GM12878 (cell line): Measurements from ENCODE around the gene DOLPP1. TPM values are rescaled to one million over a fixed set of nuclear protein-coding genes. Genes with fewer than 3 reads are reported as not detected.

ENCODE experiments used
- ATAC-seq: fragments of 200-7000 bp; cut with Tn5 transposase; 3 replicates; pipeline ENCODE4 v1.9.1; 2020; ENCODE audit warnings: mild to moderate bottlenecking, moderate library complexity
- BruUV-seq: library from RNA; stranded (reverse); fragments of 400-500 nt; replicated peaks from 2 replicates; lab custom pipeline; 2021; lab: Mats Ljungman, UMichigan
- CTCF ChIA-PET: fragments of 300-600 bp; sonication (Branson Sonifier 250); formaldehyde crosslinking; extraction: SDS; loops from one replicate; lab custom pipeline; 2021; ENCODE audit warnings: inconsistent platforms; lab: Yijun Ruan, JAX
- POLR2A ChIA-PET: fragments of 350-600 bp; formaldehyde crosslinking; extraction: SDS; loops from one replicate; lab custom pipeline; 2021; ENCODE audit warnings: inconsistent platforms; lab: Charles Lee
- RAD21 ChIA-PET: fragments of 300-600 bp; sonication (Branson Sonifier 250); formaldehyde crosslinking; loops from one replicate; lab custom pipeline; 2023; ENCODE audit warnings: antibody characterized with exemption; ENCODE audit not compliant: unreplicated experiment; lab: Charles Lee
- SMC1A ChIA-PET: fragments of 300-600 bp; sonication (Branson Sonifier 250); formaldehyde crosslinking; loops from one replicate; lab custom pipeline; 2023; ENCODE audit not compliant: unreplicated experiment, uncharacterized antibody; lab: Charles Lee
- DNase-seq: peaks from one replicate; pipeline ENCODE4 v3.0.0-alpha.2; 2011; ENCODE audit warnings: low read depth, low spot score
- FAIRE-seq: peaks from 3 replicates; lab custom pipeline; 2011; peaks lifted over from hg19 to GRCh38; lab: Jason Lieb, UNC
- H2AFZ ChIP-seq: 2 replicates; pipeline ENCODE4 v1.6.0; 2011; ENCODE audit warnings: low read depth, low read length, control low read depth; ENCODE audit not compliant: control insufficient read depth
- H3K27ac ChIP-seq: 2 replicates; pipeline ENCODE4 v1.5.1; 2011; ENCODE audit warnings: control low read depth; ENCODE audit not compliant: control insufficient read depth, insufficient read depth
- H3K27me3 ChIP-seq, 2 experiments: replicated peaks in 1 of 2; 2 replicates each; pipeline versions ENCODE4 v1.6.0 to v1.6.1; 2011; ENCODE audit warnings: low read length in 1 of 2; ENCODE audit not compliant: control insufficient read depth in 2 of 2, insufficient read depth in 2 of 2
- H3K36me3 ChIP-seq, 2 experiments: 2 replicates each; pipeline ENCODE4 v1.5.1; 2011; ENCODE audit warnings: low read length in 1 of 2; ENCODE audit not compliant: control insufficient read depth in 2 of 2, insufficient read depth in 2 of 2
- H3K4me1 ChIP-seq: 2 replicates; pipeline ENCODE4 v1.6.1; 2011; ENCODE audit warnings: mild to moderate bottlenecking, low read length, moderate library complexity, mixed read lengths; ENCODE audit not compliant: control insufficient read depth, insufficient read depth
- H3K4me2 ChIP-seq: 2 replicates; pipeline ENCODE4 v1.6.0; 2011; ENCODE audit warnings: control low read depth; ENCODE audit not compliant: control insufficient read depth, insufficient read depth
- H3K4me3 ChIP-seq: fragments of 200-600 bp; sonication (generic); 2 replicates; pipeline ENCODE4 v1.5.1; 2016
- H3K79me2 ChIP-seq: 2 replicates; pipeline ENCODE4 v1.6.0; 2011; ENCODE audit warnings: low read length; ENCODE audit not compliant: control insufficient read depth, insufficient read depth
- H3K9ac ChIP-seq: 2 replicates; pipeline ENCODE4 v1.8.0; 2011; ENCODE audit warnings: low read length, control low read depth, mixed read lengths; ENCODE audit not compliant: control insufficient read depth, insufficient read depth
- H3K9me3 ChIP-seq: replicated peaks from 3 replicates; pipeline ENCODE4 v1.5.1; 2011; ENCODE audit warnings: mild to moderate bottlenecking, low read length; ENCODE audit not compliant: control insufficient read depth, insufficient read depth
- H4K20me1 ChIP-seq: 2 replicates; pipeline ENCODE4 v1.6.0; 2011; ENCODE audit not compliant: control insufficient read depth, insufficient read depth
- ATF3 ChIP-seq: IDR thresholded peaks from 2 replicates; pipeline ENCODE4 v1.6.1; 2011; ENCODE audit warnings: low read depth, mild to moderate bottlenecking, low read length, moderate library complexity, borderline replicate concordance; ENCODE audit errors: extremely low read depth
- BCLAF1 ChIP-seq: fragments of 450-650 bp; IDR thresholded peaks from 2 replicates; pipeline ENCODE4 v1.6.1; 2017; ENCODE audit warnings: antibody characterized with exemption, mild to moderate bottlenecking, moderate library complexity
- CHD2 ChIP-seq: IDR thresholded peaks from 2 replicates; pipeline ENCODE4 v1.6.1; 2011; ENCODE audit warnings: low read depth, low read length, improper control_type of control experiment, borderline replicate concordance
- CREM ChIP-seq: IDR thresholded peaks from 2 replicates; pipeline ENCODE4 v1.6.1; 2014; ENCODE audit warnings: antibody characterized with exemption, low read depth
- DPF2 ChIP-seq: fragments of 450-650 bp; IDR thresholded peaks from 2 replicates; pipeline ENCODE4 v1.6.1; 2017; ENCODE audit warnings: mild to moderate bottlenecking
- EED ChIP-seq: sonication (generic); IDR thresholded peaks from 2 replicates; pipeline ENCODE4 v1.6.1; 2016; ENCODE audit warnings: antibody characterized with exemption, low read depth
- HCFC1 ChIP-seq: fragments of 150-350 bp; IDR thresholded peaks from 2 replicates; pipeline ENCODE4 v1.6.1; 2014; ENCODE audit warnings: low read length
- KAT2A ChIP-seq: conservative IDR thresholded peaks from 2 replicates; pipeline ENCODE4 v1.6.1; 2011; ENCODE audit warnings: low read depth, low read length; ENCODE audit not compliant: control insufficient read depth
- LARP7 ChIP-seq: fragments of 450-650 bp; IDR thresholded peaks from 2 replicates; pipeline ENCODE4 v1.6.1; 2017; ENCODE audit warnings: mild to moderate bottlenecking
- MTA3 ChIP-seq: IDR thresholded peaks from 2 replicates; pipeline ENCODE4 v1.6.1; 2012; ENCODE audit warnings: low read length, inconsistent platforms, borderline replicate concordance
- MXI1 ChIP-seq: fragments of 150-350 bp; IDR thresholded peaks from 2 replicates; pipeline ENCODE4 v1.6.1; 2011; ENCODE audit warnings: low read depth, mild to moderate bottlenecking, inconsistent platforms, low read length, improper control_type of control experiment
- NR2F1 ChIP-seq: fragments of 450-650 bp; conservative IDR thresholded peaks from 2 replicates; pipeline ENCODE4 v1.6.1; 2017; ENCODE audit warnings: mild to moderate bottlenecking
- POLR2AphosphoS2 ChIP-seq: IDR thresholded peaks from 2 replicates; pipeline ENCODE4 v1.6.1; 2011; ENCODE audit warnings: low read depth, mild to moderate bottlenecking, low read length, improper control_type of control experiment, moderate library complexity
- RAD21 ChIP-seq: IDR thresholded peaks from 2 replicates; pipeline ENCODE4 v1.6.1; 2011; ENCODE audit warnings: mild to moderate bottlenecking, low read depth, low read length, moderate library complexity; ENCODE audit not compliant: insufficient read depth
- RFX5 ChIP-seq: IDR thresholded peaks from 2 replicates; pipeline ENCODE4 v1.6.1; 2011; ENCODE audit warnings: low read depth, low read length, improper control_type of control experiment
- SREBF1 ChIP-seq: IDR thresholded peaks from 2 replicates; pipeline ENCODE4 v1.6.1; 2012; ENCODE audit warnings: mild to moderate bottlenecking, low read length
- TBL1XR1 ChIP-seq: IDR thresholded peaks from 2 replicates; pipeline ENCODE4 v1.6.1; 2012; ENCODE audit warnings: low read depth, low read length, improper control_type of control experiment
- USF2 ChIP-seq: IDR thresholded peaks from 2 replicates; pipeline ENCODE4 v1.6.1; 2011; ENCODE audit warnings: low read depth, low read length, improper control_type of control experiment, borderline replicate concordance
- ZNF622 ChIP-seq: fragments of 450-650 bp; IDR thresholded peaks from 2 replicates; pipeline ENCODE4 v1.6.1; 2017; ENCODE audit warnings: mild to moderate bottlenecking, inconsistent platforms
- WGBS: methylation state at CpG from one replicate; pipeline ENCODE4 v1.1.6; 2016; ENCODE audit warnings: low lambda C conversion rate; ENCODE audit not compliant: insufficient replicate concordance, insufficient coverage; ENCODE audit errors: missing lambda C conversion rate; 5-methylcytosine and 5-hydroxymethylcytosine counted together
- in situ Hi-C: fragments of 300-500 bp; cut with MboI; formaldehyde crosslinking; loops from 9 replicates; pipeline ENCODE4 v1.14.3; 2018; ENCODE audit warnings: mixed read lengths
- intact Hi-C: fragments of 100-400 bp; cut with micrococcal nuclease; formaldehyde crosslinking; loops from one replicate; pipeline ENCODE4 v1.14.2; 2022; ENCODE audit not compliant: unreplicated experiment
- polyA plus RNA-seq, 11 experiments: library from polyadenylated mRNA; depleted of rRNA in 4 of 11; unstranded in 6 of 11; stranded (reverse) in 5 of 11; fragments of >200 nt; fragmentation: Nextera tagmentation in 4 of 11; fragmentation: Illumina TruSeq in 1 of 11; extraction: Ambion mirVana in 4 of 11; extraction: Trizol in 1 of 11; gene quantifications; 1 replicate in 1 of 11; 2 replicates in 10 of 11; pipeline versions ENCODE4 v1.2.1 to v1.2.3, GENCODE V29; 2011 to 2016; ENCODE audit warnings: inconsistent platforms in 2 of 11, missing spikeins in 2 of 11, low read depth in 1 of 11
- total RNA-seq, 4 experiments: library from RNA; depleted of rRNA in 3 of 4; stranded (reverse); fragments of >200 nt in 3 of 4; fragmentation: Illumina TruSeq in 1 of 4; extraction: Trizol in 1 of 4; gene quantifications; 2 replicates each; pipeline versions ENCODE4 v1.2.1 to v1.2.3, GENCODE V29; 2013 to 2021

DOLPP1 gene
- total and polyA plus RNA-seq, 10 of the 15 experiments (the other 5 are each of a cell fraction or from before 2014, with no cell fraction given): 0.76 to 19.9 (median 13.4) TPM

- Histone ChIP-seq H3K4me2 (peak overlapping the region; percentile 100), H4K20me1 (no peaks in the 10 kb centered on the region), H3K4me3 (peak overlapping the region; percentile 45; the same call in 1 of the 2 replicates), H3K79me2 (peaks cover 7% of the 10 kb centered on the region), H3K36me3 (peaks cover 0 to 30% of the 10 kb centered on the region in 2 experiments; a peak in 3 of 4 replicates), H3K4me1 (peaks cover 43% of the 10 kb centered on the region), H3K27me3 (no peaks in the 10 kb centered on the region), H2AFZ (peak overlapping the region; percentile 84), H3K9ac (peak overlapping the region; percentile 95), H3K27ac (peak overlapping the region; percentile 100), H3K9me3 (no peaks in the 10 kb centered on the region)
- ChIA-PET SMC1A (interaction anchor here (0.5 to 8.1 kb wide), 31 partner anchors 8 to 485 kb away, joined by 3 to 116 read pairs (median 5); partner anchors contain the start of genes C9orf50, IER5L, NTMT1 and SH3GLB2), RAD21 (interaction anchor here (0.6 to 7.8 kb wide), 37 partner anchors 8 to 753 kb away, joined by 3 to 197 read pairs (median 4); partner anchors contain the start of genes DOLK, IER5L, NTMT1 and NUP188), POLR2A (interaction anchor here (0.5 to 2.7 kb wide), 23 partner anchors 8 to 968 kb away, joined by 3 to 21 read pairs (median 4); partner anchors contain the start of genes CRAT, IER5L, NTMT1 and PTPA), CTCF (interaction anchor here (0.8 to 11.0 kb wide), 35 partner anchors 8 to 651 kb away, joined by 3 to 273 read pairs (median 6); partner anchors contain the start of genes C9orf50, CRAT, IER5L and NTMT1)
- in situ Hi-C loops (no loop called here), intact Hi-C loops (loop anchor here (1.0 to 5.0 kb wide), 3 partner anchors 471 to 643 kb away; no protein-coding TSS in a partner anchor)
- peak; percentile 89 for FAIRE-seq
- ATAC-seq: peak; percentile 57
- 14% methylated on average over 13 of the region's 13 CpGs for WGBS
- BruUV-seq: no TSS peak
- peak; percentile 62 for DNase-seq
- TF ChIP-seq MTA3 (no peak; the same call in 1 of the 2 replicates), LARP7 (no peak), ATF3 (no peak), MXI1 (peak; percentile 65; the same call in 1 of the 2 replicates), USF2 (no peak), HCFC1 (no peak), POLR2AphosphoS2 (no peak), CHD2 (no peak), TBL1XR1 (no peak; the same call in 1 of the 2 replicates), NR2F1 (no peak), DPF2 (no peak), CREM (no peak), SREBF1 (no peak), ZNF622 (no peak), BCLAF1 (no peak), KAT2A (no peak), RFX5 (no peak), EED (no peak), RAD21 (peak; percentile 99)
Measured at GRCh38 chr9:129139233-129139992, 58.5 kb downstream of the DOLPP1 start.
